Measurements from ENCODE around the gene CPED1.

GRCh38 chr7:121102619-121103018, 114.1 kb downstream of the CPED1 start:
- TF ChIP-seq, protein P1, sequence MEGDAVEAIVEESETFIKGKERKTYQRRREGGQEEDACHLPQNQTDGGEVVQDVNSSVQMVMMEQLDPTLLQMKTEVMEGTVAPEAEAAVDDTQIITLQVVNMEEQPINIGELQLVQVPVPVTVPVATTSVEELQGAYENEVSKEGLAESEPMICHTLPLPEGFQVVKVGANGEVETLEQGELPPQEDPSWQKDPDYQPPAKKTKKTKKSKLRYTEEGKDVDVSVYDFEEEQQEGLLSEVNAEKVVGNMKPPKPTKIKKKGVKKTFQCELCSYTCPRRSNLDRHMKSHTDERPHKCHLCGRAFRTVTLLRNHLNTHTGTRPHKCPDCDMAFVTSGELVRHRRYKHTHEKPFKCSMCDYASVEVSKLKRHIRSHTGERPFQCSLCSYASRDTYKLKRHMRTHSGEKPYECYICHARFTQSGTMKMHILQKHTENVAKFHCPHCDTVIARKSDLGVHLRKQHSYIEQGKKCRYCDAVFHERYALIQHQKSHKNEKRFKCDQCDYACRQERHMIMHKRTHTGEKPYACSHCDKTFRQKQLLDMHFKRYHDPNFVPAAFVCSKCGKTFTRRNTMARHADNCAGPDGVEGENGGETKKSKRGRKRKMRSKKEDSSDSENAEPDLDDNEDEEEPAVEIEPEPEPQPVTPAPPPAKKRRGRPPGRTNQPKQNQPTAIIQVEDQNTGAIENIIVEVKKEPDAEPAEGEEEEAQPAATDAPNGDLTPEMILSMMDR (IDR thresholded peaks at IDR 0.05): no peak
- no peak for TF ChIP-seq POLR2A (IDR thresholded peaks at IDR 0.05)

Data from transverse colon (tissue), 3 donors.